ENCODE data around the gene NADSYN1.

DNA sequence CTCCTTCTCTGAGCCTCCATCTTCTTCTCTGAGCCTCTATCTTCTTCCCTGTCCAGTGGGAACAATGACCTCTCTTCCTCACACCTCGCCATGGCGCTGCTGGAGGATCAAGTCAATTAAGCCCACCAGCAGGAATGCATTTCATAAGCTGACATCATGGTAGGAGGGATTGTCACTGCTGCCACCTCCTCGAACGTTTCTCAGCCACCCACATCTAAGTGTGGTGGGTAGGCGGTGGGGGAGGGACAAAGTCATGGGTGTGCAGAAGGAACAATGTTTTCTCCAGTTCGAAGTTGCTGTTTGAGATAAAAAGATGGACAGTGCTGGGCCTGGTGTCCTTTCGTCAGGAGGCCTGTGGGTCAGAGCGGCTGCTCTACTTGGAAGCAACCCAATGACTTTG lies 48.8 kb upstream of the NADSYN1 start:
- TF ChIP-seq, protein P1, sequence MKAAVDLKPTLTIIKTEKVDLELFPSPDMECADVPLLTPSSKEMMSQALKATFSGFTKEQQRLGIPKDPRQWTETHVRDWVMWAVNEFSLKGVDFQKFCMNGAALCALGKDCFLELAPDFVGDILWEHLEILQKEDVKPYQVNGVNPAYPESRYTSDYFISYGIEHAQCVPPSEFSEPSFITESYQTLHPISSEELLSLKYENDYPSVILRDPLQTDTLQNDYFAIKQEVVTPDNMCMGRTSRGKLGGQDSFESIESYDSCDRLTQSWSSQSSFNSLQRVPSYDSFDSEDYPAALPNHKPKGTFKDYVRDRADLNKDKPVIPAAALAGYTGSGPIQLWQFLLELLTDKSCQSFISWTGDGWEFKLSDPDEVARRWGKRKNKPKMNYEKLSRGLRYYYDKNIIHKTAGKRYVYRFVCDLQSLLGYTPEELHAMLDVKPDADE (IDR thresholded peaks at IDR 0.05) = no peak
- TF ChIP-seq ZNF114 (CRISPR knock-in tag; IDR thresholded peaks at IDR 0.05) = no peak
- no peak for TF ChIP-seq POLR2AphosphoS5 (IDR thresholded peaks at IDR 0.05; ENCODE audit: low read depth)
- TF ChIP-seq, protein P2, sequence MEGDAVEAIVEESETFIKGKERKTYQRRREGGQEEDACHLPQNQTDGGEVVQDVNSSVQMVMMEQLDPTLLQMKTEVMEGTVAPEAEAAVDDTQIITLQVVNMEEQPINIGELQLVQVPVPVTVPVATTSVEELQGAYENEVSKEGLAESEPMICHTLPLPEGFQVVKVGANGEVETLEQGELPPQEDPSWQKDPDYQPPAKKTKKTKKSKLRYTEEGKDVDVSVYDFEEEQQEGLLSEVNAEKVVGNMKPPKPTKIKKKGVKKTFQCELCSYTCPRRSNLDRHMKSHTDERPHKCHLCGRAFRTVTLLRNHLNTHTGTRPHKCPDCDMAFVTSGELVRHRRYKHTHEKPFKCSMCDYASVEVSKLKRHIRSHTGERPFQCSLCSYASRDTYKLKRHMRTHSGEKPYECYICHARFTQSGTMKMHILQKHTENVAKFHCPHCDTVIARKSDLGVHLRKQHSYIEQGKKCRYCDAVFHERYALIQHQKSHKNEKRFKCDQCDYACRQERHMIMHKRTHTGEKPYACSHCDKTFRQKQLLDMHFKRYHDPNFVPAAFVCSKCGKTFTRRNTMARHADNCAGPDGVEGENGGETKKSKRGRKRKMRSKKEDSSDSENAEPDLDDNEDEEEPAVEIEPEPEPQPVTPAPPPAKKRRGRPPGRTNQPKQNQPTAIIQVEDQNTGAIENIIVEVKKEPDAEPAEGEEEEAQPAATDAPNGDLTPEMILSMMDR (conservative IDR thresholded peaks at IDR 0.05; ENCODE audit: low read depth in 2 of 2) = no peak
- TF ChIP-seq, protein P3, sequence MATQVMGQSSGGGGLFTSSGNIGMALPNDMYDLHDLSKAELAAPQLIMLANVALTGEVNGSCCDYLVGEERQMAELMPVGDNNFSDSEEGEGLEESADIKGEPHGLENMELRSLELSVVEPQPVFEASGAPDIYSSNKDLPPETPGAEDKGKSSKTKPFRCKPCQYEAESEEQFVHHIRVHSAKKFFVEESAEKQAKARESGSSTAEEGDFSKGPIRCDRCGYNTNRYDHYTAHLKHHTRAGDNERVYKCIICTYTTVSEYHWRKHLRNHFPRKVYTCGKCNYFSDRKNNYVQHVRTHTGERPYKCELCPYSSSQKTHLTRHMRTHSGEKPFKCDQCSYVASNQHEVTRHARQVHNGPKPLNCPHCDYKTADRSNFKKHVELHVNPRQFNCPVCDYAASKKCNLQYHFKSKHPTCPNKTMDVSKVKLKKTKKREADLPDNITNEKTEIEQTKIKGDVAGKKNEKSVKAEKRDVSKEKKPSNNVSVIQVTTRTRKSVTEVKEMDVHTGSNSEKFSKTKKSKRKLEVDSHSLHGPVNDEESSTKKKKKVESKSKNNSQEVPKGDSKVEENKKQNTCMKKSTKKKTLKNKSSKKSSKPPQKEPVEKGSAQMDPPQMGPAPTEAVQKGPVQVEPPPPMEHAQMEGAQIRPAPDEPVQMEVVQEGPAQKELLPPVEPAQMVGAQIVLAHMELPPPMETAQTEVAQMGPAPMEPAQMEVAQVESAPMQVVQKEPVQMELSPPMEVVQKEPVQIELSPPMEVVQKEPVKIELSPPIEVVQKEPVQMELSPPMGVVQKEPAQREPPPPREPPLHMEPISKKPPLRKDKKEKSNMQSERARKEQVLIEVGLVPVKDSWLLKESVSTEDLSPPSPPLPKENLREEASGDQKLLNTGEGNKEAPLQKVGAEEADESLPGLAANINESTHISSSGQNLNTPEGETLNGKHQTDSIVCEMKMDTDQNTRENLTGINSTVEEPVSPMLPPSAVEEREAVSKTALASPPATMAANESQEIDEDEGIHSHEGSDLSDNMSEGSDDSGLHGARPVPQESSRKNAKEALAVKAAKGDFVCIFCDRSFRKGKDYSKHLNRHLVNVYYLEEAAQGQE (IDR thresholded peaks at IDR 0.05; ENCODE audit: unreplicated experiment) = no peak
- TF ChIP-seq ZNF331 (CRISPR knock-in tag; IDR thresholded peaks at IDR 0.05; ENCODE audit: low read depth) = no peak
- no peak for TF ChIP-seq EZH2 (IDR thresholded peaks at IDR 0.05; ENCODE audit: low read depth, unreplicated experiment)
- no peak for TF ChIP-seq CREB1 (CRISPR knock-in tag; IDR thresholded peaks at IDR 0.05; ENCODE audit: low read depth)
- TF ChIP-seq JUNB (IDR thresholded peaks at IDR 0.05; ENCODE audit: unreplicated experiment) = no peak
- TF ChIP-seq EZH2phosphoT487 (IDR thresholded peaks at IDR 0.05; ENCODE audit: unreplicated experiment) = no peak
- no peak for TF ChIP-seq NANOG (IDR thresholded peaks at IDR 0.05; ENCODE audit: borderline replicate concordance)
- no peak for TF ChIP-seq STAT1 (IDR thresholded peaks at IDR 0.05; ENCODE audit: unreplicated experiment)

Measured in GM23338 (cell line).